GM12875 (cell line): Measurements from ENCODE around the gene PBRM1.

Source experiments
- H3K4me3 ChIP-seq: one replicate; pipeline ENCODE4 v1.5.1; 2011; ENCODE audit warnings: low read depth, low read length, control low read depth
- CTCF ChIP-seq: IDR thresholded peaks from 2 replicates; pipeline ENCODE4 v1.5.1; 2011; ENCODE audit warnings: low read depth, mild to moderate bottlenecking, control low read depth, inconsistent platforms, low read length, moderate library complexity, borderline replicate concordance; ENCODE audit not compliant: insufficient read depth

PBRM1 gene

GRCh38 chr3:52519445-52520140 lies 166.1 kb downstream of the PBRM1 start:
- TF ChIP-seq CTCF: no peak
- H3K4me3 ChIP-seq: no peak overlapping the region

GRCh38 chr3:52518723-52519444 lies 166.8 kb downstream of the PBRM1 start:
- no peak for TF ChIP-seq CTCF
- H3K4me3 ChIP-seq: no peak overlapping the region

- no peak for TF ChIP-seq CTCF
Measured at GRCh38 chr3:52517796-52518722, 167.7 kb downstream of the PBRM1 start.

GRCh38 chr3:52516509-52517195 lies 169.1 kb downstream of the PBRM1 start:
- no peak overlapping the region for H3K4me3 ChIP-seq
- TF ChIP-seq CTCF: no peak

More at GRCh38 chr3:52517796-52518722, 167.7 kb downstream of the PBRM1 start:
- no peak overlapping the region for H3K4me3 ChIP-seq

GRCh38 chr3:52515192-52515591 lies 170.5 kb downstream of the PBRM1 start:
- H3K4me3 ChIP-seq: no peak overlapping the region
- no peak for TF ChIP-seq CTCF

- no peak for TF ChIP-seq CTCF
- H3K4me3 ChIP-seq: no peak overlapping the region
Measured at GRCh38 chr3:52514576-52514975, 171.1 kb downstream of the PBRM1 start.
